Measurements from ENCODE around the gene IL24.

Gene IL24

GRCh38 chr1:206880314-206880713 is 16.9 kb upstream of the IL24 start:
- no peak for DNase-seq (ENCODE audit: low read depth)

GRCh38 chr1:206882555-206882954 is 14.7 kb upstream of the IL24 start:
- no peak for DNase-seq (ENCODE audit: low read depth)

GRCh38 chr1:206883160-206883559 is 14.1 kb upstream of the IL24 start:
- no peak for DNase-seq (ENCODE audit: low read depth)

GRCh38 chr1:206883876-206884275 is 13.4 kb upstream of the IL24 start:
- DNase-seq (ENCODE audit: low read depth) = no peak

- no peak for DNase-seq (ENCODE audit: low read depth)
Measured at GRCh38 chr1:206885341-206886060, 11.7 kb upstream of the IL24 start.

GRCh38 chr1:206886831-206887230 is 10.4 kb upstream of the IL24 start:
- no peak for DNase-seq (ENCODE audit: low read depth)

GRCh38 chr1:206887701-206888100 is 9.5 kb upstream of the IL24 start:
- DNase-seq (ENCODE audit: low read depth) = no peak

GRCh38 chr1:206890125-206891060 is 6.8 kb upstream of the IL24 start:
- no peak for DNase-seq (ENCODE audit: low read depth)

- DNase-seq (ENCODE audit: low read depth) = no peak
Measured at GRCh38 chr1:206891412-206891811, 5.8 kb upstream of the IL24 start.

- no peak for DNase-seq (ENCODE audit: low read depth)
Measured at GRCh38 chr1:206892351-206892984, 4.8 kb upstream of the IL24 start.

- no peak for DNase-seq (ENCODE audit: low read depth)
Measured at GRCh38 chr1:206893380-206893779, 3.9 kb upstream of the IL24 start.

- no peak for DNase-seq (ENCODE audit: low read depth)
Measured at GRCh38 chr1:206895325-206895724, 1.9 kb upstream of the IL24 start.

GRCh38 chr1:206895837-206896242 is 1.4 kb upstream of the IL24 start:
- DNase-seq (ENCODE audit: low read depth) = no peak

- DNase-seq (ENCODE audit: low read depth) = no peak
Measured at GRCh38 chr1:206896261-206896660, 982 bp upstream of the IL24 start.

GRCh38 chr1:206898089-206898914 is 1.1 kb downstream of the IL24 start:
- DNase-seq (ENCODE audit: low read depth) = no peak

GRCh38 chr1:206898915-206899431 is 1.7 kb downstream of the IL24 start:
- no peak for DNase-seq (ENCODE audit: low read depth)

- DNase-seq (ENCODE audit: low read depth) = no peak
Measured at GRCh38 chr1:206899717-206900116, 2.5 kb downstream of the IL24 start.

GRCh38 chr1:206900149-206900548 is 2.9 kb downstream of the IL24 start:
- no peak for DNase-seq (ENCODE audit: low read depth)

- DNase-seq (ENCODE audit: low read depth) = no peak
Measured at GRCh38 chr1:206901944-206902343, 4.7 kb downstream of the IL24 start.

GRCh38 chr1:206902702-206903101 is 5.5 kb downstream of the IL24 start:
- DNase-seq (ENCODE audit: low read depth) = no peak

- DNase-seq (ENCODE audit: low read depth) = no peak
Measured at GRCh38 chr1:206903687-206904086, 6.4 kb downstream of the IL24 start.
